DOHH2 (cell line): Measurements from ENCODE around the gene KLC4.

Experiments
- CTCF ChIP-seq: fragments of 200-600 bp; sonication (generic); IDR thresholded peaks from one replicate; pipeline ENCODE4 v1.5.1; 2014; ENCODE audit warnings: antibody characterized with exemption, mild to moderate bottlenecking, low read depth, low read length; ENCODE audit not compliant: poor library complexity, severe bottlenecking
- EZH2phosphoT487 ChIP-seq: fragments of 200-600 bp; sonication (generic); IDR thresholded peaks from 2 replicates; pipeline ENCODE4 v1.6.1; 2017; ENCODE audit warnings: borderline replicate concordance, mild to moderate bottlenecking, antibody characterized with exemption, low read length, moderate library complexity, mixed read lengths

GRCh38 chr6:43123461-43124314 is 64.3 kb downstream of the KLC4 start:
- TF ChIP-seq EZH2phosphoT487 (no peak), CTCF (no peak)
